Measurements from ENCODE around the gene ARHGAP8. TPM values are rescaled to one million over a fixed set of nuclear protein-coding genes. Genes with fewer than 3 reads are reported as not detected.
A peak's percentile ranks its signal among the peaks of the same experiment; 100 is the strongest.

ARHGAP8 gene
- polyA plus RNA-seq, 1 donor: 44.4 TPM

DNA sequence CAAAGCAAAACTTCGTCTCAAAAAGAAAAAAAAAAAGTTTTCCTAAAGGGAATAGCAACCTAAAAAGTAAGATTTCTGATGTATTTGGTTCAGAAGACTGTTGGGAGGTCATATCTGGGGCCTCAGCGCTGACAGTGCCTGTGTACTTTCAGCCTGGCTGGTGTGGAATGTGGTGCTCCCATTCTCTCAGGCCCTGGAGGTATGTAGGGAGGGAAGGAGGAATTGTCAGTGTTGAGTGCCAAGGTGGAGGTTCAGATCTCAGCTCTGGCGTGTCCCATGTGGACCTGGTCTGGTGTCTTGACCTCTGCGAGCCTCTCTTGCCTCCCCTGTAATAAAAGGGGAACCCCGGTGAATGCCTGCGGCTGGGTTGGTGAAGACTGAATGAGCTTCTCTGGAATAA, 28.0 kb upstream of the ARHGAP8 start:
- DNase-seq: no peak

GRCh38 chr22:44724859-44725258, 27.5 kb upstream of the ARHGAP8 start:
- no peak for DNase-seq

- no peak for DNase-seq
Measured at GRCh38 chr22:44726439-44726838, 25.9 kb upstream of the ARHGAP8 start.

GRCh38 chr22:44727148-44727547, 25.2 kb upstream of the ARHGAP8 start:
- no peak for DNase-seq

DNA sequence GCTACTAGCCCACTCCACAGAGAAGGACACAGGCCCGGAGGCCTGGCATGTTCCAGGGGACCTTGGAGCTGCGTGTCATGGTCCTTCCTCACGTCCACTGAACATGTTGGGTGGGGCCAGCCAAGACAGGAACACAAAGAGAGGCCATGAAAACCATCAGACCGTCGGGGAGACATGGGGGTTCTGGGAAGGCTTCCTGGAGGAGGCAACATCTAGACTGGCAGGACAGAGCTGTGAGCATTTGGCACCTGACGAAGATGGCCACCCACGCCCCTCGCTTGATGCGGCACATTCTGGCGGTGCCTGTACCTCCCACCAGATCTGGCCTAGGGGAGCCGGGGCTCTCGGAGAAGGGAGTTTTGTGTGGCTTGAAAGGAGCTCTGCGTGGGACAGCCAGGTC, 24.7 kb upstream of the ARHGAP8 start:
- no peak for DNase-seq

DNA sequence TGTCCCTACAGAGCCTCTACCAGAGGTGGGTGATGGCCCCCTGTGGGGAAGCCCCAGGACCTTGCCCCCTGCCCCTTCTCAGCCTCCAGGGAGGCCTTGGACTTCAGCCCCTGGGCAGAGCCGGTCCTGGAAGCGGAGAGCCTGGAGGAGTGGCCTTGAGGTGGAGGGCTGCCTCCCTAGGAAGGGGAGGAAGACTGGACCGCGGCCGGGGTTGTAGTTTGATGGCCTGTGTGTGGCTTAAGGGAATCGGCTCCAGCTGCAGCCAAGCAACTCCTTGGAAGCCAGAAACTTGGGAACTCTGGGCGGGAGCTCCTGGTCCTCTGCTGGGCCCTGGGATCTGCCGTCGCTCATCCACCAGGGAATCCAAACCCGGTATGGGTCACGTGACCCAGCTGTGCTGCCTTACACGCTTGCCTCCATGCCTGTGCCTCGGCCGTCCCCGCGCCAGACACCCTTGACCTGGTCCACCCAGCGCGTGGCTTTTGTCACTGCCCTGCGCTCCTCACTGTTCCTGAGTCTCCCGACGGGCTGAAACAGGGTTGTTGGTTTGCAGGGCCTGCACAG, 23.5 kb upstream of the ARHGAP8 start:
- no peak for DNase-seq

DNA sequence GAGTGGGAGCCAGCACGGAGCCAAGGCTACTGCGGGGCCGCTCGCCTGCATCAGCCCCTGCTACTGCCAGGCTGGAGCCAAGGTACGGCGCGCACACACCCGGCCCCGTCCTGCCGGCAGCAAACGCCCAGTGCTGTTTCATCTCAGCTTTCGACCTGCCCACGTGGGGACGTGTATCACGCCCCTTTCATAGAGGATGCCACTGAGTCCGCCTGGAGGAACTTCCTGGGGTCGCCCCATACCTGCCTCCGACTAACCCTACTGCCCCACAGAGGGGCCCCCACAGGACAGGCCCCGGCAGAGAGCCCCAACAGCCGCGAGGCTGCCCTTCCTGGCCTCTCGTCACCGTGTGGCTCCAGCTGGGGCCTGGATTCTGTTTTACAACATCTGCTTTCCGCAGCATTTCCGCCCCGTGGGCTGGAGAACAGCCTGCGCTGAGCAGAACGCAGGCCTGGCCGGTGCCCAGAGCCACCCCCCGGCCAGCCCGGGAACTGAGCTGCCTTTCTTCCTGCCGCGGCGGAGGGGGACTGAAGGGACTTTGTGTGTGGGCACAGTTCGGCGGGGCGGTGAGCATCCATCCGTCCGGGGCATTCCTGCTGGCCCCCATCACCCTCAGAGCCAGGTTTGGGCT, 22.9 kb upstream of the ARHGAP8 start:
- peak; percentile 83 for DNase-seq

DNA sequence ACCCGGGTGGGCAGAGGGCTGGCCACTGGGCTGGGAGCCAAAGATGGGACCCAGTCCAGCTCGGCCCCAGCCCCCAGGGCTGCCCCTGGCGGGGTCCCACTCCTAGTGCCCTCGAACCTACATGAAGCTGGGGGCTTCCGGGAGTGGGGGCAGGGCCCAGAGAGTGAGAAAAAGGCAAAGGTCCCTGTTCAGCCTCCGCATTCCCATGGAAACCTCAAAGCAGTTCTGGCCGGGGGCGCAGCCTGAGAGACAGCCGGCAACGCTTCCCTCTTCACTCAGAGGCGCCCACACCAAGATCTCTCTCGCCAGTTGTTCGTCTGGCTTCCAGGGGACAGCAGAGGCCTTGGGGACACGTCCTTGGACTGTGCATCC, 22.4 kb upstream of the ARHGAP8 start:
- DNase-seq: no peak

GRCh38 chr22:44730490-44731356, 21.7 kb upstream of the ARHGAP8 start:
- no peak for DNase-seq

DNA sequence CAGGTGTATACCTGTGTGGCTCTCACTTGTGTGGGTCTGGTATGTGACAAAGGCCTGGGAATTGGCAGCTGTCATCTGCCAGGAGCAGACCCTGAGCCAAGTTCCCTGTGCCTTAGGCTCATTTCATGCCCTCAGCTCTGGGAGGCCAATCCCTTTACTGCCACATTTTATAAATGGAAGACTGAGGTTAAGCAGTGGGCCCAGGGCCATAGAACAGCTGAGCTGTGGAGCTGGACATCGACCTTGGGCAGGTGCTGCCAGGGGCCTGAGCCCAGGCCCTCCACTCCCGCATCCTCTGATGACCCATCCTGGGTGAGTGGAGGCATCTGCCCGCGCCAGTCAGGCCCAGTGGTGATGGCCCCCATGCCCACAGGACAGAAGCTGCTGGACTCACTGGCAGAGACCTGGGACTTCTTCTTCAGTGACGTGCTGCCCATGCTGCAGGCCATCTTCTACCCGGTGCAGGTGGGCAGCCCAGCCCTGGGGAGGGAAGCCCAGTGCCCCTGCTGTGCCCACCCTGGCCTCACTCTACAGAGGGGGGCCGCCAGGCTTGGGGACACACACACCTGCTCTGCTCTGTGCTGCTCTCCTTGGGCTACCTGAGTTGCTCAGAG, 20.9 kb upstream of the ARHGAP8 start:
- no peak for DNase-seq

DNA sequence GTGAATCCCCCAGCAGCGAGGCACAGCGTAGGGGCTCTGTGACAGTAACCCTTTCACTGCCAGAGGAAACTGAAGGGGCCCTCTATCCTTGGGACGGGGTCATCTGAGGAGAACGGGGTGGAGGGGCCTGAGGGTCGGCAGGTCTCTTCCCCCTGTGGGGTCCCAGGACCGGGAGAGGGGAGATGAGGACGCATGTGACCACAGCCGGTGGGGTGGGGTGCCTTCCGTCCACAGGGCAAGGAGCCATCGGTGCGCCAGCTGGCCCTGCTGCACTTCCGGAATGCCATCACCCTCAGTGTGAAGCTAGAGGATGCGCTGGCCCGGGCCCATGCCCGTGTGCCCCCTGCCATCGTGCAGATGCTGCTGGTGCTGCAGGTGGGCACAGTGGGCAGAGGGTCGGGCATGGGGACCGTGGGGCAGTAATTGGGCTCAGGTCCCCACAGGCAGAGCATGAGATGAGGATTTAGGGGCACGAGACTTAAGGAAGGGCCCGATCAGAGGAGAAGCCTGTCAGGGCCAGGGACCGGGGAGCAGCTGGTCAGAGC, 20.3 kb upstream of the ARHGAP8 start:
- DNase-seq: no peak

DNA sequence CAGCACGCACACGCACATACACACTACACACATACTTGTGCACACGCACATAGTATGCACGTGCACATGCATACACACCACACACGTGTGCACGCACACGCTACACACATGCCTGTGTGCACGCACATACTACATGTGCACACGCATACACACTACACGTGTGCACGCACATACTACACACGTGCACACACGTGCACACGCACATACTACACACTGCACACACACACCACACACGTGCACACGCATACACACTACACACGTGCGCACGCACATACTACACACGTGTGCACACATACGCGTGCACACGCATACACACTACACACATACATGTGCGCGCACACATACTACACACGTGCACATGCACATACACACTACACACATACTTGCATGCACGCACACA, 19.7 kb upstream of the ARHGAP8 start:
- no peak for DNase-seq

GRCh38 chr22:44733426-44734106, 18.8 kb upstream of the ARHGAP8 start:
- no peak for DNase-seq

- DNase-seq: no peak
Measured at GRCh38 chr22:44734278-44734677, 18.1 kb upstream of the ARHGAP8 start.

DNA sequence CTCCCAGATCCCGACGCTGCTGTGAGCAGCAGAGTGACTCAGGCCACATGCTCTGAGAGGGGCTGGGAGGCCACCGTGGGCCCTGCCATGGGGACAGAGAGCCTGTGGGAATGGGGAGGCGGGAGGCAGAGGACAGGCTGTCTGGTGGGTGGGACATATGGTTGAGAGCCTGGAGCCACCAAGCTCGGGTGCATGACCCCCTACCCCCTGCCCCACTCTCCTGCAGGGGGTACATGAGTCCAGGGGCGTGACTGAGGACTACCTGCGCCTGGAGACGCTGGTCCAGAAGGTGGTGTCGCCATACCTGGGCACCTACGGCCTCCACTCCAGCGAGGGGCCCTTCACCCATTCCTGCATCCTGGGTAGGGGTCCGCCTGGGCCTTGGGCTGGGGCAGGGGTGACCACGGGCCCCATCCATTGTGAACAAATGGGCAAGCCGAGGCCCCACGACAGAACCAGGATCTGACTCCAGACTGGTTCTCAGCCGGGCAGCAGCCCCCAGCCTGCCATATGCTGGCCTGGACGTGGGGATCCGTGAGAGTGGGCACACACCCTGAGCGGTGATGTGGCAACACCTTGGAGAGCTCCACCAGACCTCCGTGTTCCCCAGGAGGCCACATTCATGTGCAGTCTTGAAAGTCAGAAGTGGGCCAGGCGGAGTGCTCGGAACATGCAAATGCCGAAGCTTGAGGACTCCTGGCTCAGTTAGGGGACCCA, 17.4 kb upstream of the ARHGAP8 start:
- DNase-seq: no peak

DNA sequence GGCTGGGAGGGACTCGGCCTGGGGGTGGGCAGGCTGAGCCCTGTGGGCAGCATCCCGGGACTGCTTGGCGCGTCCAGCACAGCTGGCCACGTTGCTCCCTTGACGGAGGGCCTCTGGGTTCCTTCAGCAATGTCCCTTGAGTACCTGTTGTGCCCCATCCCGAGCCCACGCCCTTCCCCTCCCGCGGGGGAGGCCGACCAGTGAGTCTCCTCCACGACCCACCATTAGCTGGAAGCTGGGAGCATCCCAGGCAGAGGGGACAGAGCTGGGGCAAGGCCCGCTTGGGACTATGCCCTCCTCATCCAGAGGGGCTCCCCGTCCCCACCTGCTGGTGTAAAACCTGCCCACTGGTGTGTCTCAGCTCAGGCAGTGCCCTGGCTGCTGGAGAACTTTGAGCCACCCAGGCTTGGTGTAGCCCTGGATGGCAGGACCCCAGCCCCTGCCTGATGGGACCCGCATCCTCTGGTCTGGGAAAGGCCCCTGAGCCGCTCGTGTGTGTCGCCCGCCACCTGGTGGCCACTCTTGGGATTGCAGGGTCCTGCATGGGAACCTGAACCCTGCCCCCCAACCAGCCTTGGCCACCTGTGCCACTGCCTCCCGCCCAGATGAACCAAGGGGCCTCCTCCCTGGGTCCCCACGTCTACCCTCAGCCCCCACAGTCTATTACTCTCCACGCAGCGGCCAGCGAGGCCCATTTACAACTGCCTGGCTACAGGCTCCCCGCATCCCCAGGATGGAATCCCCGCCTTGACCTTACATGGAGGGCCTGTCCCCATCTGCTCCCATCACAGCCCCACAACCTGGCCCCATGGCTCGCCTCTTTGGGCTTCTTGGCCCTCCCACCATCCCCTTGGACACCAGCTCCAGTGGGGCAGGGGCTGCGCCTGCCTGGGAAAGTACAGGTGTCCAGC, 16.6 kb upstream of the ARHGAP8 start:
- no peak for DNase-seq

DNA sequence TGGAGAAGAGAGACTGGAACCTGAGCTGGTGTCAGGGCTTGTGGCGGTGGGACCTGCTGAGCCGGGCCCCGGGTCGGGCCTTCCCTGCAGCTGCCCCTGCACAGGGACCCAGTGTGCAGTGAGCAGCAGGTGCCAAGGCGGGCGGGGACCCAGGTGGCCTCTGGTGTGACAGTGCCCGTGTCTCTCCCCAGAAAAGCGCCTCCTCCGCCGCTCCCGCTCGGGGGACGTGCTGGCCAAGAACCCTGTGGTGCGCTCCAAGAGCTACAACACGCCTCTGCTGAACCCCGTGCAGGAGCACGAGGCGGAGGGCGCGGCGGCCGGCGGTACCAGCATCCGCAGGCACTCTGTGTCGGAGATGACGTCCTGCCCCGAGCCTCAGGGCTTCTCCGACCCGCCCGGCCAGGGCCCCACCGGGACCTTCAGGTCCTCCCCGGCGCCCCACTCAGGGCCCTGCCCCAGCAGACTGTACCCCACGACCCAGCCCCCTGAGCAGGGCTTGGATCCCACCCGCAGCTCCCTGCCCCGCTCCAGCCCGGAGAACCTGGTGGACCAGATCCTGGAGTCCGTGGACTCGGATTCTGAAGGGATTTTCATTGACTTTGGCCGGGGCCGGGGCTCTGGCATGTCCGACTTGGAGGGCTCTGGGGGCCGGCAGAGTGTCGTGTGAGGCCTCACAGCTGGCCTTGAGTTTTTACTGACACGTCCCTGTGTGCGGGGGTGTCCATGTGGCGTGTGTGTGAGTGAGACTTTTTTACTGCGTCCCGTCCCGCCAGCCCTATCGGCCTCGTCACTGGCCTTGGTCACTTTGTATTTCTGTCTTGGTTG, 15.6 kb upstream of the ARHGAP8 start:
- DNase-seq: no peak

GRCh38 chr22:44737406-44738346, 14.7 kb upstream of the ARHGAP8 start:
- no peak for DNase-seq

Measured in left kidney (tissue), 2 donors.